Left kidney (tissue), 2 donors: ENCODE data around the gene PLA2G3. TPM values are rescaled to one million over a fixed set of nuclear protein-coding genes. Genes with fewer than 3 reads are reported as not detected.
A peak's percentile ranks its signal among the peaks of the same experiment; 100 is the strongest.
"Not testable (repeated sequence)": the region's sequence is repeated elsewhere in the genome, so short reads cannot be mapped to it uniquely, and the experiment has no call there.

ENCODE experiments used
- DNase-seq: peaks from one replicate; pipeline ENCODE4 v3.0.0-alpha.2; 2013
- polyA plus RNA-seq: library from polyadenylated mRNA; unstranded; fragments of 120-200 nt; gene quantifications from one replicate; pipeline ENCODE4 v1.2.1, GENCODE V29; 2013; ENCODE audit not compliant: insufficient read length

Gene PLA2G3
- polyA plus RNA-seq, 1 donor = 0.18 TPM

GRCh38 chr22:31122532-31123291 lies 17.6 kb downstream of the PLA2G3 start, which contains the start of gene INPP5J:
Gene INPP5J (plus strand): TSS chr22:31122966. CDS start chr22:31123015, 49 bp downstream.
- peak; percentile 61 for DNase-seq

GRCh38 chr22:31122196-31122531 lies 18.1 kb downstream of the PLA2G3 start:
- no peak for DNase-seq

DNA sequence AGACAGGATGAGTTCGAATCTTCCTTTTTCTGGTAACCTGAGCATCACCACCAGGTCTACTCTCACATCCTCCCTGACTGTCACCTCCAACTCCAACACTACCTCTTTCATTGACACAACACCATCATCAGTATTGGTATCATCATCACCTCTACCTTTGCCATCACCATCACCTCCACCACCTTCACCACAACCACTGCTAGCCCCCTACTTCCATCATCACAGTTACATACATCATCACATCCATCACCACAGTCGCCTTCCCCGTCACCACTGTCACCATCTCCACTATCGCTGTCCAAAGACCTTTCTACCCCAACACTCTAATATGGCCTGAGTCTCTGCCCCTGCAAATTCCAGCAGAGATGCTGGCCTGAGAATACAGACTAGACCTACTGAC lies 18.9 kb downstream of the PLA2G3 start:
- no peak for DNase-seq

GRCh38 chr22:31120642-31121041 lies 19.7 kb downstream of the PLA2G3 start:
- no peak for DNase-seq

GRCh38 chr22:31120230-31120629 lies 20.1 kb downstream of the PLA2G3 start:
- DNase-seq = no peak

DNA sequence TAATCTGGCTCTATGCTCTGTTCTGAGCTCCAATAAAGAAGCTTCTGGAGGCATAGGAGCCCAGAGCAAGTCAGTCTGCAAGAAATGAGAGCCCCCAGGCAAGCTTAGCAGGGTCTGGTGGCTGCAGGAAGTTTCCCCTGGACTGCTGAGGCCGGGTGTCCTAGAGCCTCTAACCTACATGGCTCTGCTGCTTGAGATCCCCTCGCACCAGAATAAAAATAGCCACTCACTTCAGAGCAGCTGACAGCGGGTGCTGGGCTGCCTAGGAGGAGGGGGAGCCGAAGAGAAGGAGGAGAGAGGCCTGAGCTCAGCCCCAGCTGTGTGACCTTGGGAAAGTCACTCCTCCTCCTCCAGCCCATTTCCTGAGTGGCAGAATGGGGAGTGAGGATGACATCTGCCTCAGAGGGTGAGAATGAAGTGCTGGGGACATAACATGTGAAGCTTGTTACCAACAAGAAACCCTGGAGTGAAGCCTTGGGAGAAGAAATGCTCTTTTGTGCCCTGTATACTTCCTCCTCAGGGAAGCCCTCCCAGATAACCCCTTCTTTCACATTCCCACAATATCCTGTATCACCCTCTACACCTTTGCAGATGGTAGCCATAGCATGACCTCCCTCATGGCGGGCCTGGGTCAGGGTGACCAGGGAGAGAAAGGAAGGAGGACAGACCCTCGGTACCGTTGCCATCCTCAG lies 21.1 kb downstream of the PLA2G3 start:
- DNase-seq = no peak

GRCh38 chr22:31118046-31118820 lies 22.1 kb downstream of the PLA2G3 start:
- DNase-seq = no peak

- not testable (repeated sequence) for DNase-seq
These were observed 27.7 kb downstream of the PLA2G3 start for GRCh38 chr22:31112547-31113091.

DNA sequence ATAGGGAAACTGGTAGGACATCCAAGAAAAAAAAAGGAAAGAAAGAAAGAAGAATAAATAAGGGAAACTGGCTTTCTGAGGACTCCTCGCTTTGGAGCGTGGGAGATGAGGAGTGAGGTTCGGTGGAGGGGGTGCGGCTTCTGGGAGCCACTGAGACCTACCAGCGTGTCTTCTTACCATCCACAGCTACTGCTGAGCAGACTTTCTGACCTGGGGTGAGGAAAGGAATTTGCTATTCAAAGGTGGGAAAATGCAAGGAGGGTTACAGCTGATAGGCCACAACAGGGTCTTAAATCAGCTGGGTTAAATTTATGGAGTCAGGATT lies 32.5 kb downstream of the PLA2G3 start:
- no peak for DNase-seq

DNA sequence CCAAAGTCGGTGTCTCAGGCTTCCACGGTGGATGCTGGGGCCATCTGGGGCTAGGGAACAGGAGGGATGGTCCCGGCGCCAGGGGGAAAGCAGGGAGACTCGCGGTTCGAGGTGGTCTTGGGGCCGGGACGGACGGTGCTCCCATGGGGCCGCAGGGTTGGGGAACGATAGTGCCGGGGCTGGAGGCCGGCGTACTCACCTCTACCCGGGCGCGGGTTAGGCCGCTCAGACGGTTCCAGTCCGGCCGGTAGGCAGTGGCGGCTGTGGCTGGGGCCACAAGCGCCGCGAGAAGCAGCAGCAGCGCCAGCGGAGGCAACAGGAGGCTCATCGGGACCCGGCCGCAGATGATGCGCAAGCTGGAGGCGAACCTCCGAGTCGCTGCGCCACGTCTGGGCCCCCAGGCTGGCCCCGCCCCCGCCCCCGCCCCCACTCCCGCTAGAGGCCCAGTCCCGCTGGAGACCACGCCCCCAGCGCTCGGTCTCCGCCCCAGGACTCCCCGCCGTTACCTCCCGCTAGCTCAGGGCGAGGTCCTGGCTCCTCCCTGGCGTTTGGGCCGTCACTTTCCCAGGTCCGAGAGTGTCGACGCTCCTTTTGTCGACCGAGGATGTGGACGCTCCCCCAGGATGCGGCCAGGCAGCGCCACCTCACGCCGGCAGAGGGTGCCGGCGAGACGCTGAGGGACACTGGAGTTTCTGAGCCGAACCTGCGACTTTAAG lies 33.0 kb downstream of the PLA2G3 start, which contains the start of gene SELENOM:
TSS of gene SELENOM (minus strand) at position 391 of the 716 bp plus-strand sequence. CDS start at position 328, 63 bp downstream.
- DNase-seq = peak; percentile 94

DNA sequence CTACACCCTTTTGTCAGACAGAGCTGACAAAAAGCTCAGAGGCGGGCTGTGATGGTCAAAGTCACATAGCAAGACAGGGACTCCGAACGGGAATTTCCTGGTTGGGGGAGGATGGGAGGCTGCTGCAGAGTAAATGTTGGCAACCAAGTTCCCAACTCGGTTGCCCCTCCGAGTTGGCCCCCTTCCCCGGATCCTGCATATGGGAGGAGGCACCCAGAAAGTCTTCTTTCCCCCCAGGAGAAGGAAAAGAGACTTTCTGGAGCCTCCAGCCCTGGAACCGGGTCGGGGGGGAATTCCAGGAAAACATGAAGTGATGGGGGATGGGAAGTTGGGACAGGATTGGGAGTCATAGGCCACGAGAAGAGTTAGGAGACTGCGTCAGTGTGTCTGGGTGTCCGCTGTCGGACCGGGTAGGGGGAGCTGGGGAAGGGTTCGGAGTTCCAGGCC lies 33.6 kb downstream of the PLA2G3 start:
- DNase-seq = no peak

- no peak for DNase-seq
These were observed 34.2 kb downstream of the PLA2G3 start for GRCh38 chr22:31106001-31106571.

- no peak for DNase-seq
These were observed 34.9 kb downstream of the PLA2G3 start for GRCh38 chr22:31105282-31105929.

- DNase-seq = no peak
These were observed 35.4 kb downstream of the PLA2G3 start for GRCh38 chr22:31104869-31105268.

DNA sequence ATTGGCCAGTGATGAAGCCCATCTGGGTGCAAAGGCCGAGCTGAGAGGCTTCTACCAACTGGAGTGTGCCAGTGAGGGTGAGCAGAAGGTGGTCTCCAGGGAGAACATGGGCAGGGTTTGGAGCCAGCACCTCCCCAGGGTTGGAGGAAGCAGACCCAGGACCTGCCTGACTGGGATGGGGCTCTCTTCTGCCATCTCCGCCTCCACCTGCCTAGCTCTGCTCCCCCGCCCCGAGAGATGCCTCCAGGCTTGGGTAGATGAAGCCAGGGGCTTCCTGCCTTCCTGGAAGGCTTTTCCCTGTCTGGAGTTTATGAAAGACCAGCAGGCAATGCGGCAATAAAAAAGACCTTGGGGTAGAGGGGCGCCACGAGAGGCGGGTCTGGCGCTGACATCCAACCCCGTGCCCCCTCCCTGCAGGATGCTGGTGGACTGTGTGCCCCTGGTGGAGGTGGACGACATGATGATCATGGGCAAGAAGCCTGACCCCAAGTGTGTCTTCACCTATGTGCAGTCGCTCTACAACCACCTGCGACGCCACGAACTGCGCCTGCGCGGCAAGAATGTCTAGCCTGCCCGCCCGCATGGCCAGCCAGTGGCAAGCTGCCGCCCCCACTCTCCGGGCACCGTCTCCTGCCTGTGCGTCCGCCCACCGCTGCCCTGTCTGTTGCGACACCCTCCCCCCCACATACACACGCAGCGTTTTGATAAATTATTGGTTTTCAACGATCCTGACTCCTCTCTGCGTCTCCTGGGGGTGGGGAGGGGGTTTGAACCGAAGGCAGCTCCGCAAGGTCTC lies 36.2 kb downstream of the PLA2G3 start:
- DNase-seq = no peak

DNA sequence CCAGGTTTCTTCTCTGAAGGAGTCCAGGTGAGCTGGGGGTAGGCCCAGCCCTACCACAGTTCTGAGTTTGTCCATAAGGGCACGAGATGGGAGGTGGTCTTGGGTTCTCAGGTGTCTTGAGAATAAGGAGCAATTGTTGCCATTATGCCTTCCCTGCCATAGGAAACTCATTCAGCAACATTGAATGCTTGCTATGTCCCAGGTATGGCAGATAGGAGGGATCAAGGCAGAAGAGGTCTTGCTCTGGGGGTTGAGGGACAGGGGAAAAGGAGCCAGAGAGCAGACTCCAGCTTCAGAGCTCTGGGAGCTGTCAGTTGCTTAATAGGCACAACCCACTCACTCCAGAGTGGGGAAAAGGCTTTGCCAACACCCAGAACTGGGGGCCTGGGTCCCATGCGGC lies 37.2 kb downstream of the PLA2G3 start:
- no peak for DNase-seq

GRCh38 chr22:31102441-31103081 lies 37.7 kb downstream of the PLA2G3 start:
- no peak for DNase-seq

GRCh38 chr22:31100762-31101525 lies 39.4 kb downstream of the PLA2G3 start:
- DNase-seq = no peak
